ENCODE results near the gene MTHFD1.

DNA sequence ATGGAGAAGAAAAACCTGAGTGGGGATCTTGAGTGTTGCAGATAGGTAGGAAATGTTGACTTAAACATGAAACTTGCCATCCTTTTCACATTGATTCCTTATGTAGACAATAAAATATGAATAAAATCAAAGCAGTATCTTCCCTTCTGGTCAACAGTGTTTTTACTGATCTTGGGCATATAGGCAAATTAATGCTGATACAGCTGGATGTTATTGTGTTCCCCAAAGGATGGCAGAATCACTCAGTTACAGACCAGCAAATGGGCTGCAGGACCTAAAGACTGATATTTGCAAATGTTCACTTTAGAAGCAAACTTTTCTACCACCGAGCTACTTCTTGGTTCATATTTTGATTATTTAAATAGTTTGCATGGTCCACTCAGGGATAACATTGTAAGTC, 33.9 kb downstream of the MTHFD1 start:
- TF ChIP-seq, protein P1, sequence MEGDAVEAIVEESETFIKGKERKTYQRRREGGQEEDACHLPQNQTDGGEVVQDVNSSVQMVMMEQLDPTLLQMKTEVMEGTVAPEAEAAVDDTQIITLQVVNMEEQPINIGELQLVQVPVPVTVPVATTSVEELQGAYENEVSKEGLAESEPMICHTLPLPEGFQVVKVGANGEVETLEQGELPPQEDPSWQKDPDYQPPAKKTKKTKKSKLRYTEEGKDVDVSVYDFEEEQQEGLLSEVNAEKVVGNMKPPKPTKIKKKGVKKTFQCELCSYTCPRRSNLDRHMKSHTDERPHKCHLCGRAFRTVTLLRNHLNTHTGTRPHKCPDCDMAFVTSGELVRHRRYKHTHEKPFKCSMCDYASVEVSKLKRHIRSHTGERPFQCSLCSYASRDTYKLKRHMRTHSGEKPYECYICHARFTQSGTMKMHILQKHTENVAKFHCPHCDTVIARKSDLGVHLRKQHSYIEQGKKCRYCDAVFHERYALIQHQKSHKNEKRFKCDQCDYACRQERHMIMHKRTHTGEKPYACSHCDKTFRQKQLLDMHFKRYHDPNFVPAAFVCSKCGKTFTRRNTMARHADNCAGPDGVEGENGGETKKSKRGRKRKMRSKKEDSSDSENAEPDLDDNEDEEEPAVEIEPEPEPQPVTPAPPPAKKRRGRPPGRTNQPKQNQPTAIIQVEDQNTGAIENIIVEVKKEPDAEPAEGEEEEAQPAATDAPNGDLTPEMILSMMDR (conservative IDR thresholded peaks at IDR 0.05), result no peak
- no peak for TF ChIP-seq ZFX (IDR thresholded peaks at IDR 0.05)
